HepG2 (cell line): ENCODE measurements around the gene FASTKD1. TPM values are rescaled to one million over a fixed set of nuclear protein-coding genes. Genes with fewer than 3 reads are reported as not detected.

Experiments used
- ATAC-seq: fragments of 200-7000 bp; cut with Tn5 transposase; 3 replicates; pipeline ENCODE4 v1.9.1; 2020; ENCODE audit warnings: mild to moderate bottlenecking, moderate library complexity
- Bru-seq: library from RNA; stranded (reverse); fragments of 400-500 nt; gene quantifications from one replicate; lab custom pipeline; 2021; lab: Mats Ljungman, UMichigan
- BruChase-seq, 2 experiments: library from RNA; stranded (reverse); fragments of 400-500 nt; gene quantifications; one replicate each; lab custom pipeline; 2021; lab: Mats Ljungman, UMichigan
- BruUV-seq: library from RNA; stranded (reverse); fragments of 400-500 nt; replicated peaks from 2 replicates; lab custom pipeline; 2021; lab: Mats Ljungman, UMichigan
- CTCF ChIA-PET: fragments of 300-600 bp; formaldehyde crosslinking; extraction: SDS; loops from one replicate; lab custom pipeline; 2021; ENCODE audit warnings: low total read pairs, inconsistent platforms, low intra/inter-chr PET ratio; lab: Yijun Ruan, JAX
- POLR2A ChIA-PET: fragments of 350-600 bp; sonication (Branson Sonifier 250); formaldehyde crosslinking; loops from one replicate; lab custom pipeline; 2020; ENCODE audit warnings: antibody characterized with exemption, inconsistent platforms; lab: Yijun Ruan, JAX
- DNase-seq: peaks from one replicate; pipeline ENCODE4 v3.0.0-alpha.2; 2015; ENCODE audit warnings: low spot score
- FAIRE-seq: peaks from 3 replicates; lab custom pipeline; 2011; peaks lifted over from hg19 to GRCh38; lab: Jason Lieb, UNC
- H2AFZ ChIP-seq: one replicate; pipeline ENCODE4 v1.6.1; 2011; ENCODE audit warnings: low read length, inconsistent platforms
- H3K27ac ChIP-seq: fragments of 300-600 bp; 3 replicates; pipeline ENCODE4 v1.8.0; 2011; ENCODE audit warnings: mixed run types, mild to moderate bottlenecking, mixed read lengths, low read length, inconsistent platforms; ENCODE audit not compliant: insufficient read depth; ENCODE audit errors: extremely low read length
- H3K27me3 ChIP-seq, 2 experiments: fragments of 200-600 bp in 1 of 2; 2 replicates in 1 of 2; 3 replicates in 1 of 2; pipeline versions ENCODE4 v1.6.0 to v1.8.0; 2011; ENCODE audit warnings: low read length in 2 of 2, mild to moderate bottlenecking in 2 of 2, moderate library complexity in 2 of 2, inconsistent platforms in 1 of 2; ENCODE audit not compliant: insufficient read depth in 2 of 2, control insufficient read depth in 1 of 2
- H3K36me3 ChIP-seq, 2 experiments: fragments of 200-600 bp in 1 of 2; replicated peaks in 1 of 2; 2 replicates in 1 of 2; 3 replicates in 1 of 2; pipeline versions ENCODE4 v1.5.1 to v1.8.0; 2011; ENCODE audit warnings: low read length in 2 of 2, inconsistent platforms in 1 of 2; ENCODE audit not compliant: insufficient read depth in 2 of 2, control insufficient read depth in 1 of 2
- H3K4me1 ChIP-seq: 2 replicates; pipeline ENCODE4 v1.5.1; 2012; ENCODE audit warnings: low read length, inconsistent platforms; ENCODE audit not compliant: insufficient read depth
- H3K4me2 ChIP-seq: 2 replicates; pipeline ENCODE4 v1.6.0; 2011; ENCODE audit warnings: low read depth, low read length, inconsistent platforms
- H3K4me3 ChIP-seq, 3 experiments: fragments of 200-600 bp in 1 of 3; sonication (generic), shearing (Covaris generic) in 1 of 3; replicated peaks in 1 of 3; 2 replicates each; pipeline ENCODE4 v1.5.1; 2011 to 2016; ENCODE audit warnings: low read length in 3 of 3, inconsistent platforms in 2 of 3, low read depth in 2 of 3, mild to moderate bottlenecking in 2 of 3, control low read depth in 1 of 3, mixed read lengths in 1 of 3; ENCODE audit not compliant: insufficient read depth in 1 of 3
- H3K79me2 ChIP-seq: one replicate; pipeline ENCODE4 v1.6.1; 2011; ENCODE audit warnings: low read length, inconsistent platforms; ENCODE audit not compliant: insufficient read depth
- H3K9ac ChIP-seq: 2 replicates; pipeline ENCODE4 v1.6.0; 2011; ENCODE audit warnings: mild to moderate bottlenecking, low read depth, low read length, inconsistent platforms; ENCODE audit not compliant: insufficient read depth
- H3K9me3 ChIP-seq: 2 replicates; pipeline ENCODE4 v1.5.1; 2012; ENCODE audit warnings: mild to moderate bottlenecking, low read length
- H4K20me1 ChIP-seq: 2 replicates; pipeline ENCODE4 v1.6.0; 2011; ENCODE audit warnings: inconsistent platforms, mild to moderate bottlenecking, low read length, moderate library complexity; ENCODE audit not compliant: insufficient read depth
- ATF3 ChIP-seq: sonication (generic); formaldehyde crosslinking; IDR thresholded peaks from 2 replicates; pipeline ENCODE4 v1.4.0; 2020; ENCODE audit warnings: missing genetic modification reagents
- CHD2 ChIP-seq: IDR thresholded peaks from 2 replicates; pipeline ENCODE4 v1.6.1; 2011; ENCODE audit warnings: low read depth, low read length, improper control_type of control experiment
- HDAC1 ChIP-seq: sonication (generic); formaldehyde crosslinking; IDR thresholded peaks from 2 replicates; pipeline ENCODE4 v1.5.1; 2020; ENCODE audit warnings: mild to moderate bottlenecking, missing genetic modification reagents
- HOXA7 ChIP-seq: sonication (generic); formaldehyde crosslinking; IDR thresholded peaks from 2 replicates; pipeline ENCODE4 v1.8.1; 2022; ENCODE audit warnings: mild to moderate bottlenecking, missing genetic modification reagents, moderate library complexity
- JUND ChIP-seq: sonication (generic); formaldehyde crosslinking; IDR thresholded peaks from 2 replicates; pipeline ENCODE4 v1.8.0; 2022; ENCODE audit warnings: mild to moderate bottlenecking, missing genetic modification reagents
- KAT7 ChIP-seq: IDR thresholded peaks from 2 replicates; pipeline ENCODE4 v1.6.1; 2018; ENCODE audit warnings: borderline replicate concordance, missing compliant biosample characterization
- KMT2B ChIP-seq: IDR thresholded peaks from 2 replicates; pipeline ENCODE4 v1.6.1; 2016; ENCODE audit warnings: missing genetic modification reagents, missing compliant biosample characterization
- PAX8 ChIP-seq: sonication (generic); formaldehyde crosslinking; IDR thresholded peaks from 2 replicates; pipeline ENCODE4 v1.8.0; 2022; ENCODE audit warnings: mild to moderate bottlenecking, missing genetic modification reagents, borderline replicate concordance
- PRMT3 ChIP-seq: sonication (generic); formaldehyde crosslinking; IDR thresholded peaks from 2 replicates; pipeline ENCODE4 v1.8.1; 2022; ENCODE audit warnings: low read depth, mild to moderate bottlenecking, moderate library complexity, missing genetic modification reagents, borderline replicate concordance
- RXRA ChIP-seq: sonication (generic); formaldehyde crosslinking; IDR thresholded peaks from 2 replicates; pipeline ENCODE4 v1.5.1; 2020; ENCODE audit warnings: missing genetic modification reagents
- SRSF1 ChIP-seq: fragments of 200-400 bp; formaldehyde crosslinking; optimal IDR thresholded peaks from 2 replicates; pipeline ENCODE3; 2017; ENCODE audit warnings: mild to moderate bottlenecking, low read depth, low read length, moderate library complexity
- THAP7 ChIP-seq: sonication (generic); formaldehyde crosslinking; IDR thresholded peaks from 2 replicates; pipeline ENCODE4 v1.8.1; 2023; ENCODE audit warnings: mild to moderate bottlenecking, missing genetic modification reagents
- ZFP36L1 ChIP-seq: sonication (generic); formaldehyde crosslinking; IDR thresholded peaks from 2 replicates; pipeline ENCODE4 v1.8.0; 2022; ENCODE audit warnings: mild to moderate bottlenecking, missing genetic modification reagents, moderate library complexity
- ZNF496 ChIP-seq: sonication (generic); formaldehyde crosslinking; IDR thresholded peaks from 2 replicates; pipeline ENCODE4 v1.8.1; 2023; ENCODE audit warnings: mild to moderate bottlenecking, moderate library complexity, missing genetic modification reagents; ENCODE audit not compliant: insufficient replicate concordance
- ZNF589 ChIP-seq: sonication (generic); formaldehyde crosslinking; conservative IDR thresholded peaks from 2 replicates; pipeline ENCODE4 v1.8.0; 2022; ENCODE audit warnings: mild to moderate bottlenecking, moderate library complexity, missing genetic modification reagents
- ZNF780A ChIP-seq: sonication (generic); formaldehyde crosslinking; IDR thresholded peaks from 2 replicates; pipeline ENCODE4 v1.8.0; 2022; ENCODE audit warnings: mild to moderate bottlenecking, missing genetic modification reagents, moderate library complexity
- WGBS: methylation state at CpG from one replicate; pipeline ENCODE4 v1.1.6; 2017; ENCODE audit warnings: low lambda C conversion rate; 5-methylcytosine and 5-hydroxymethylcytosine counted together
- in situ Hi-C: cut with HindIII; loops from 2 replicates; pipeline ENCODE4 v1.10.0; 2017; ENCODE audit warnings: low pct_unique_long_range_greater_than_20kb; ENCODE audit not compliant: extremely low pct_ligation_motif_present
- intact Hi-C: fragments of 100-400 bp; cut with micrococcal nuclease; formaldehyde crosslinking; loops from one replicate; pipeline ENCODE4 v1.10.0; 2022; ENCODE audit not compliant: unreplicated experiment
- long read RNA-seq, 2 experiments: library from RNA in 1 of 2; library from polyadenylated mRNA in 1 of 2; stranded (forward) in 1 of 2; unstranded in 1 of 2; transcript quantifications; one replicate each; pipeline ENCODE4 v2.0.0, GENCODE V29; 2019 to 2022
- polyA minus RNA-seq, 3 experiments: library from RNA; depleted of rRNA, polyadenylated mRNA; stranded (reverse); fragments of >200 nt; gene quantifications; 2 replicates each; pipeline ENCODE4 v1.2.3, GENCODE V29; 2011; ENCODE audit warnings: low replicate concordance in 1 of 3
- polyA plus RNA-seq, 8 experiments: library from polyadenylated mRNA; depleted of rRNA in 3 of 8; stranded (reverse) in 7 of 8; unstranded in 1 of 8; fragments of >200 nt; fragmentation: Illumina TruSeq in 4 of 8; extraction: Trizol in 4 of 8; gene quantifications; 2 replicates each; pipeline versions ENCODE4 v1.2.1 to v1.2.3, GENCODE V29; 2011 to 2016; ENCODE audit warnings: low read depth in 4 of 8, missing spikeins in 1 of 8, mixed read lengths in 1 of 8; ENCODE audit not compliant: insufficient read depth in 1 of 8
- total RNA-seq, 5 experiments: library from RNA; depleted of rRNA; stranded (reverse); fragments of >200 nt; fragmentation: Illumina TruSeq; extraction: Trizol; gene quantifications; 2 replicates each; pipeline ENCODE4 v1.2.3, GENCODE V29; 2016; ENCODE audit warnings: low read depth in 1 of 5

FASTKD1 gene
- 38.0 and 43.2 TPM in 2 replicates for total RNA-seq (2016; rRNA removed; fragmentation: Illumina TruSeq; extraction: Trizol)
- total RNA-seq (2016; cell fraction: cytosol; rRNA removed; fragmentation: Illumina TruSeq; extraction: Trizol; ENCODE audit: low read depth): 15.5 and 18.7 TPM in 2 replicates
- 37.9 and 45.6 TPM in 2 replicates for total RNA-seq (2016; cell fraction: insoluble cytoplasmic fraction; rRNA removed; fragmentation: Illumina TruSeq; extraction: Trizol)
- 20.1 and 23.7 TPM in 2 replicates for total RNA-seq (2016; cell fraction: membrane; rRNA removed; fragmentation: Illumina TruSeq; extraction: Trizol)
- 35.9 and 37.3 TPM in 2 replicates for total RNA-seq (2016; cell fraction: nucleus; rRNA removed; fragmentation: Illumina TruSeq; extraction: Trizol)
- 23.8 and 35.0 TPM in 2 replicates for polyA plus RNA-seq (2011; rRNA removed)
- 7.2 and 9.4 TPM in 2 replicates for polyA plus RNA-seq (2011; cell fraction: cytosol; rRNA removed)
- polyA plus RNA-seq (2011; cell fraction: nucleus; rRNA removed): 36.2 and 36.8 TPM in 2 replicates
- polyA plus RNA-seq (2012): 25.2 and 26.2 TPM in 2 replicates
- polyA plus RNA-seq (2016; cell fraction: cytosol; fragmentation: Illumina TruSeq; extraction: Trizol; ENCODE audit: low read depth): 3.0 and 3.8 TPM in 2 replicates
- polyA plus RNA-seq (2016; cell fraction: insoluble cytoplasmic fraction; fragmentation: Illumina TruSeq; extraction: Trizol; ENCODE audit: low read depth): 34.0 and 34.1 TPM in 2 replicates
- polyA plus RNA-seq (2016; cell fraction: membrane; fragmentation: Illumina TruSeq; extraction: Trizol; ENCODE audit: low read depth): 9.0 and 9.3 TPM in 2 replicates
- polyA plus RNA-seq (2016; cell fraction: nucleus; fragmentation: Illumina TruSeq; extraction: Trizol; ENCODE audit: insufficient read depth, low read depth): 55.1 and 62.3 TPM in 2 replicates
- 9.1 and 13.1 TPM in 2 replicates for polyA minus RNA-seq (2011; rRNA and poly(A)+ RNA removed; ENCODE audit: low replicate concordance)
- 9.1 and 15.7 TPM in 2 replicates for polyA minus RNA-seq (2011; cell fraction: cytosol; rRNA and poly(A)+ RNA removed)
- 86.7 and 90.4 TPM in 2 replicates for polyA minus RNA-seq (2011; cell fraction: nucleus; rRNA and poly(A)+ RNA removed)
- percentile 62 among the genes with signal in this experiment for Bru-seq, nascent RNA
- percentile 70 among the genes with signal in this experiment for BruChase-seq, experiment 1, labeled RNA remaining after a 6-hour chase
- percentile 70 among the genes with signal in this experiment for BruChase-seq, experiment 2, labeled RNA remaining after a 2-hour chase
- long read RNA-seq, experiment 1, partial matches to known transcripts: 2 of 8 reads
- long read RNA-seq, experiment 1, other reads (novel, unspliced or antisense): 3 of 8 reads
- long read RNA-seq, experiment 2, partial matches to known transcripts: 10 of 15 reads
- long read RNA-seq, experiment 2, other reads (novel, unspliced or antisense): 5 of 15 reads

DNA sequence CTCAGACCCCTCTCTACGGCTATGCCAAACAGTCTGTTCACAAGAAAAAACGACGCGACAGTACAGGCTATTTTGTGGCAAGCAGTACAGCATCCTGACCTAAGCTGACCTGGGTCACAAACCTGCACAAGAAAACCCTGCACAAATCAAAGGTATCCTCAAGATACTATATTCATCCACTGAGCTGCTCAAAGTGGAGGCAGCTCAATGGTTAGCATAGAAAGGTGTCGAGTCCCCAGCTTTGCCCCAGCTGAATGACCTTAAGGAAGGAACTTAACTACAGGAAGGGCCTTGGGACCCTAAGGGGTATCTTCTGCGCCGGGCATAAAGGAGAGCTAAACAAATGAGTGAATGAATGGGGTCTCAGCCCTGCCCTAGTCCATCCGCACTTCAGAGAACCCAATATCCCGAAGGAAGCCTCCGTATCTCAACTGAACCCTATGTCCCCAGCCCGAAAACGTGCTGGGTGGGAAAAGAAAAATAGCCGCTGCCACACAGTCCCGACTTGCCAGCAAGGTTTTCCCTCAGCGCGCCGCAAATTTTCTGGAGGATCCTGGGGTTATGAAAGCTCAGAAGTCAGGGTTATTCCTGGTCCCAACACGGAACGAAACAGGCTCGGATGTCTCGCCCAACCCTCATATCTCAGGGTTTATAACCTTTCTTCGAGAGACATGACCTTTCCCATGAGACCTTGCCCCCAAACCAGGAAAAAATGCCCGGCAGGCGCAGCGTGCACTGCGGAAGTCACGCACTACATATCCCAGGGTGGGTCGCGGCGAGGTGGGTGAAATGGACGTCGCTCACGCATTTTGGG is at the start of gene FASTKD1:
Gene FASTKD1 (minus strand): TSS at position 706 of the 814 bp plus-strand sequence. CDS start 1,836 bp downstream, outside the sequence.
- H3K4me2 ChIP-seq: peak within 1 kb of the TSS; percentile 93
- DNase-seq (peak; percentile 95), FAIRE-seq (peak; percentile 97), ATAC-seq (peak; percentile 99)
- ChIA-PET CTCF (no interaction called here), POLR2A (interaction anchor here (0.6 to 3.5 kb wide), 6 partner anchors 11 to 255 kb away, joined by 3 to 21 read pairs (median 3); partner anchors contain the start of genes BBS5 and PPIG)
- peak within 1 kb of the TSS; percentile 83 to 86 (median 84) for H3K4me3 ChIP-seq
- H3K9me3 ChIP-seq: no peaks in the 10 kb centered on the region
- intact Hi-C loops (loop anchor here (1.0 to 5.0 kb wide), 3 partner anchors 11 to 109 kb away; partner anchors contain the start of genes BBS5 and PPIG), in situ Hi-C loops (no loop called here)
- H3K79me2 ChIP-seq: peaks cover 24% of the 10 kb centered on the region
- peaks cover 29% of the 10 kb centered on the region for H3K4me1 ChIP-seq
- under 1% methylated on average over 33 of the region's 33 CpGs for WGBS
- peak within 1 kb of the TSS; percentile 60 for H2AFZ ChIP-seq
- H3K27me3 ChIP-seq: no peaks in the 10 kb centered on the region; a peak in 1 of 5 replicates
- H3K9ac ChIP-seq: peak within 1 kb of the TSS; percentile 74
- no peaks in the 10 kb centered on the region for H4K20me1 ChIP-seq
- H3K27ac ChIP-seq: peak within 1 kb of the TSS; percentile 52
- TSS peak; percentile 78 for BruUV-seq
- H3K36me3 ChIP-seq: no peaks in the 10 kb centered on the region
- TF ChIP-seq ZNF780A (CRISPR knock-in tag): no peak
- TF ChIP-seq JUND (CRISPR knock-in tag): no peak
- no peak for TF ChIP-seq PRMT3 (CRISPR knock-in tag)
- peak; percentile 92 for TF ChIP-seq KAT7
- no peak for TF ChIP-seq SRSF1
- TF ChIP-seq ATF3 (CRISPR knock-in tag): no peak
- TF ChIP-seq ZNF496: no peak
- TF ChIP-seq ZNF589 (CRISPR knock-in tag): no peak
- TF ChIP-seq HOXA7 (CRISPR knock-in tag): no peak
- TF ChIP-seq ZFP36L1 (CRISPR knock-in tag): peak; percentile 88
- peak; percentile 86 for TF ChIP-seq HDAC1 (CRISPR knock-in tag)
- TF ChIP-seq CHD2: peak; percentile 85
- peak; percentile 85; the same call in 1 of the 2 replicates for TF ChIP-seq THAP7 (CRISPR knock-in tag)
- peak; percentile 98 for TF ChIP-seq KMT2B
- peak; percentile 98 for TF ChIP-seq RXRA (CRISPR knock-in tag)
- TF ChIP-seq PAX8 (CRISPR knock-in tag): no peak
